Measurements from ENCODE around the gene ITSN1. TPM values are rescaled to one million over a fixed set of nuclear protein-coding genes. Genes with fewer than 3 reads are reported as not detected.
A peak's percentile ranks its signal among the peaks of the same experiment; 100 is the strongest.

The ITSN1 gene
- total and polyA plus RNA-seq, 2 experiments from 2014 or later, result 77.9 to 95.7 TPM

DNA sequence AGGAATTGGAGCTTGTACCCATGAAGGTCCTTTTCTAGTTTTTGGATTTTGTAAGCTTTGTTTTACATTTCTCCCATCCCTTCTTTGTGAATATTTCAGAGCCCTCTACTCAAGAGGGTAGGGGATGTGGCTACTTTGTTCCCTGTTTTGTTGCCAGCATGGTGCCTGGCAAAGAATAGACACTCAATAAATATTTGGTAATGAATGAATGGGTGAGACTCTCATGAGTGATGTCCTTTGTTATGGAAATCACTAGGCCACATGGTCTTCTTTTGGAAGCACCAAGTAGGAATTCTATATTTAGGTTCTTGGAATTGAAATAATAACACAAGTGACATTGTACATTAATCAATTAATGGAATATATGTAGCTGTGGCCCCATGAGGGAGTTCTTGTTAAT, 300.1 kb downstream of the ITSN1 start:
- 0 out of 2 replicates have a peak overlapping the region, but pooled peaks have one; percentile 37 for H3K27ac ChIP-seq (ENCODE audit: low read depth)
- H3K36me3 ChIP-seq (ENCODE audit: insufficient read depth), result no peaks in the 10 kb centered on the region; the same call in 1 of the 2 replicates
- DNase-seq (ENCODE audit: low spot score) (no peak), ATAC-seq (no peak)
- peaks cover 8% of the 10 kb centered on the region for H3K27me3 Mint-ChIP-seq (ENCODE audit: insufficient read depth, low read depth, poor library complexity)
- peak overlapping the region; percentile 49; the same call in 1 of the 2 replicates for H3K4me2 ChIP-seq
- peaks cover 18% of the 10 kb centered on the region; the same call in 2 of the 3 replicates for H3K36me3 Mint-ChIP-seq (ENCODE audit: low read depth)
- peaks cover 29% of the 10 kb centered on the region for H3K4me1 ChIP-seq (ENCODE audit: insufficient read depth)
- H3K27ac Mint-ChIP-seq, result no peak overlapping the region
- peaks cover 26% of the 10 kb centered on the region for H3K4me1 Mint-ChIP-seq
- H4K20me1 ChIP-seq (replicated peaks; ENCODE audit: insufficient read depth), result no peaks in the 10 kb centered on the region
- TF ChIP-seq, protein P1, sequence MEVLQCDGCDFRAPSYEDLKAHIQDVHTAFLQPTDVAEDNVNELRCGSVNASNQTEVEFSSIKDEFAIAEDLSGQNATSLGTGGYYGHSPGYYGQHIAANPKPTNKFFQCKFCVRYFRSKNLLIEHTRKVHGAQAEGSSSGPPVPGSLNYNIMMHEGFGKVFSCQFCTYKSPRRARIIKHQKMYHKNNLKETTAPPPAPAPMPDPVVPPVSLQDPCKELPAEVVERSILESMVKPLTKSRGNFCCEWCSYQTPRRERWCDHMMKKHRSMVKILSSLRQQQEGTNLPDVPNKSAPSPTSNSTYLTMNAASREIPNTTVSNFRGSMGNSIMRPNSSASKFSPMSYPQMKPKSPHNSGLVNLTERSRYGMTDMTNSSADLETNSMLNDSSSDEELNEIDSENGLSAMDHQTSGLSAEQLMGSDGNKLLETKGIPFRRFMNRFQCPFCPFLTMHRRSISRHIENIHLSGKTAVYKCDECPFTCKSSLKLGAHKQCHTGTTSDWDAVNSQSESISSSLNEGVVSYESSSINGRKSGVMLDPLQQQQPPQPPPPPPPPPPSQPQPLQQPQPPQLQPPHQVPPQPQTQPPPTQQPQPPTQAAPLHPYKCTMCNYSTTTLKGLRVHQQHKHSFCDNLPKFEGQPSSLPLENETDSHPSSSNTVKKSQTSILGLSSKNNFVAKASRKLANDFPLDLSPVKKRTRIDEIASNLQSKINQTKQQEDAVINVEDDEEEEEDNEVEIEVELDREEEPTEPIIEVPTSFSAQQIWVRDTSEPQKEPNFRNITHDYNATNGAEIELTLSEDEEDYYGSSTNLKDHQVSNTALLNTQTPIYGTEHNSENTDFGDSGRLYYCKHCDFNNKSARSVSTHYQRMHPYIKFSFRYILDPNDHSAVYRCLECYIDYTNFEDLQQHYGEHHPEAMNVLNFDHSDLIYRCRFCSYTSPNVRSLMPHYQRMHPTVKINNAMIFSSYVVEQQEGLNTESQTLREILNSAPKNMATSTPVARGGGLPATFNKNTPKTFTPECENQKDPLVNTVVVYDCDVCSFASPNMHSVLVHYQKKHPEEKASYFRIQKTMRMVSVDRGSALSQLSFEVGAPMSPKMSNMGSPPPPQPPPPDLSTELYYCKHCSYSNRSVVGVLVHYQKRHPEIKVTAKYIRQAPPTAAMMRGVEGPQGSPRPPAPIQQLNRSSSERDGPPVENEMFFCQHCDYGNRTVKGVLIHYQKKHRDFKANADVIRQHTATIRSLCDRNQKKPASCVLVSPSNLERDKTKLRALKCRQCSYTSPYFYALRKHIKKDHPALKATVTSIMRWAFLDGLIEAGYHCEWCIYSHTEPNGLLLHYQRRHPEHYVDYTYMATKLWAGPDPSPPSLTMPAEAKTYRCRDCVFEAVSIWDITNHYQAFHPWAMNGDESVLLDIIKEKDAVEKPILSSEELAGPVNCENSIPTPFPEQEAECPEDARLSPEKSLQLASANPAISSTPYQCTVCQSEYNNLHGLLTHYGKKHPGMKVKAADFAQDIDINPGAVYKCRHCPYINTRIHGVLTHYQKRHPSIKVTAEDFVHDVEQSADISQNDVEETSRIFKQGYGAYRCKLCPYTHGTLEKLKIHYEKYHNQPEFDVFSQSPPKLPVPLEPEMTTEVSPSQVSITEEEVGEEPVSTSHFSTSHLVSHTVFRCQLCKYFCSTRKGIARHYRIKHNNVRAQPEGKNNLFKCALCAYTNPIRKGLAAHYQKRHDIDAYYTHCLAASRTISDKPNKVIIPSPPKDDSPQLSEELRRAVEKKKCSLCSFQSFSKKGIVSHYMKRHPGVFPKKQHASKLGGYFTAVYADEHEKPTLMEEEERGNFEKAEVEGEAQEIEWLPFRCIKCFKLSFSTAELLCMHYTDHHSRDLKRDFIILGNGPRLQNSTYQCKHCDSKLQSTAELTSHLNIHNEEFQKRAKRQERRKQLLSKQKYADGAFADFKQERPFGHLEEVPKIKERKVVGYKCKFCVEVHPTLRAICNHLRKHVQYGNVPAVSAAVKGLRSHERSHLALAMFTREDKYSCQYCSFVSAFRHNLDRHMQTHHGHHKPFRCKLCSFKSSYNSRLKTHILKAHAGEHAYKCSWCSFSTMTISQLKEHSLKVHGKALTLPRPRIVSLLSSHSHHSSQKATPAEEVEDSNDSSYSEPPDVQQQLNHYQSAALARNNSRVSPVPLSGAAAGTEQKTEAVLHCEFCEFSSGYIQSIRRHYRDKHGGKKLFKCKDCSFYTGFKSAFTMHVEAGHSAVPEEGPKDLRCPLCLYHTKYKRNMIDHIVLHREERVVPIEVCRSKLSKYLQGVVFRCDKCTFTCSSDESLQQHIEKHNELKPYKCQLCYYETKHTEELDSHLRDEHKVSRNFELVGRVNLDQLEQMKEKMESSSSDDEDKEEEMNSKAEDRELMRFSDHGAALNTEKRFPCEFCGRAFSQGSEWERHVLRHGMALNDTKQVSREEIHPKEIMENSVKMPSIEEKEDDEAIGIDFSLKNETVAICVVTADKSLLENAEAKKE (CRISPR knock-in tag; IDR thresholded peaks at IDR 0.05), result no peak
- TF ChIP-seq, protein P2, sequence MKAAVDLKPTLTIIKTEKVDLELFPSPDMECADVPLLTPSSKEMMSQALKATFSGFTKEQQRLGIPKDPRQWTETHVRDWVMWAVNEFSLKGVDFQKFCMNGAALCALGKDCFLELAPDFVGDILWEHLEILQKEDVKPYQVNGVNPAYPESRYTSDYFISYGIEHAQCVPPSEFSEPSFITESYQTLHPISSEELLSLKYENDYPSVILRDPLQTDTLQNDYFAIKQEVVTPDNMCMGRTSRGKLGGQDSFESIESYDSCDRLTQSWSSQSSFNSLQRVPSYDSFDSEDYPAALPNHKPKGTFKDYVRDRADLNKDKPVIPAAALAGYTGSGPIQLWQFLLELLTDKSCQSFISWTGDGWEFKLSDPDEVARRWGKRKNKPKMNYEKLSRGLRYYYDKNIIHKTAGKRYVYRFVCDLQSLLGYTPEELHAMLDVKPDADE (IDR thresholded peaks at IDR 0.05), result no peak
- H3K79me2 ChIP-seq (replicated peaks; ENCODE audit: insufficient read depth), result no peaks in the 10 kb centered on the region
- no peak overlapping the region for H2AFZ ChIP-seq
- H3K9me2 ChIP-seq (ENCODE audit: insufficient read depth), result no peaks in the 10 kb centered on the region
- peaks cover 2% of the 10 kb centered on the region; the same call in 1 of the 2 replicates for H3F3A ChIP-seq (replicated peaks; ENCODE audit: low read depth)
- H3K27me3 ChIP-seq (ENCODE audit: insufficient read depth), result no peaks in the 10 kb centered on the region
- H3K4me3 Mint-ChIP-seq, result no peak overlapping the region
- no peak overlapping the region for H3K4me3 ChIP-seq
- H3K9me3 Mint-ChIP-seq, result peaks cover 13% of the 10 kb centered on the region

DNA sequence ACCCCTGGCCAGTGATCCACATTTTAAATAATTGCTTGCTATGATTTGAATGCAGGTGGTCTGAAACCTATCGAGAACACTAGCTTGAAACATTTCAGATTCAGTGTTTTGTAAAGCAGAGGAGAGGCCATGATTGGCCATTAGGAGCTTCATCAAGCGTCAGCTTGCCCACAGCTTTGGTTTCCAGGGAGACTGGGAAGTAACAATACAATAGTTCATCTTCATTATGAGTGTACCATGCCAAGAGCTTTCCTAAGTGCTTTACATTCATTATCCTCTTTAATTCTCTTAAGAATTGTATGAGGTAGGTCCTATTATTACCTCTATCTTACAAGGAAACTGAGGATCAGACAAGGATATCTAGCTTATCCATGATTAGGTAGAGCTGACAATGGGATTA, 301.0 kb downstream of the ITSN1 start:
- H3K9me2 ChIP-seq (ENCODE audit: insufficient read depth), result no peaks in the 10 kb centered on the region
- no peaks in the 10 kb centered on the region for H4K20me1 ChIP-seq (replicated peaks; ENCODE audit: insufficient read depth)
- H3K4me1 Mint-ChIP-seq, result peaks cover 34% of the 10 kb centered on the region
- DNase-seq (ENCODE audit: low spot score), result no peak
- no peak overlapping the region for H3K4me3 ChIP-seq
- H3K4me3 Mint-ChIP-seq, result no peak overlapping the region
- peaks cover 18% of the 10 kb centered on the region; the same call in 2 of the 3 replicates for H3K36me3 Mint-ChIP-seq (ENCODE audit: low read depth)
- H3K27me3 Mint-ChIP-seq (ENCODE audit: insufficient read depth, low read depth, poor library complexity), result peaks cover 11% of the 10 kb centered on the region
- ATAC-seq, result no peak
- no peaks in the 10 kb centered on the region for H3K27me3 ChIP-seq (ENCODE audit: insufficient read depth)
- no peak overlapping the region for H2AFZ ChIP-seq
- H3K27ac Mint-ChIP-seq, result no peak overlapping the region
- H3K36me3 ChIP-seq (ENCODE audit: insufficient read depth), result no peaks in the 10 kb centered on the region; the same call in 1 of the 2 replicates
- H3K27ac ChIP-seq (ENCODE audit: low read depth), result no peak overlapping the region
- peaks cover 13% of the 10 kb centered on the region for H3K9me3 Mint-ChIP-seq
- H3F3A ChIP-seq (replicated peaks; ENCODE audit: low read depth), result peaks cover 3% of the 10 kb centered on the region; the same call in 1 of the 2 replicates
- no peaks in the 10 kb centered on the region for H3K79me2 ChIP-seq (replicated peaks; ENCODE audit: insufficient read depth)
- peaks cover 32% of the 10 kb centered on the region for H3K4me1 ChIP-seq (ENCODE audit: insufficient read depth)
- H3K4me2 ChIP-seq, result no peak overlapping the region
- no peak for TF ChIP-seq EZH2phosphoT487 (IDR thresholded peaks at IDR 0.05; ENCODE audit: unreplicated experiment)
- no peak for TF ChIP-seq POLR2AphosphoS5 (IDR thresholded peaks at IDR 0.05; ENCODE audit: low read depth)
- TF ChIP-seq, protein P2 (IDR thresholded peaks at IDR 0.05), result no peak
- no peak for TF ChIP-seq ZNF114 (CRISPR knock-in tag; IDR thresholded peaks at IDR 0.05)
- no peak for TF ChIP-seq STAT1 (IDR thresholded peaks at IDR 0.05; ENCODE audit: unreplicated experiment)
